GM23338 (cell line): Measurements from ENCODE around the gene CHD5.

Source experiments
- CTCF ChIP-seq, 2 experiments: fragments of 200-600 bp in 1 of 2; sonication (generic) in 1 of 2; conservative IDR thresholded peaks; 2 replicates each; pipeline versions ENCODE4 v1.5.1 to v1.6.1; 2016 to 2017; ENCODE audit warnings: antibody characterized with exemption in 2 of 2, low read depth in 2 of 2, mild to moderate bottlenecking in 2 of 2, moderate library complexity in 1 of 2
- POLR2AphosphoS5 ChIP-seq: IDR thresholded peaks from 2 replicates; pipeline ENCODE4 v1.6.1; 2016; ENCODE audit warnings: antibody characterized with exemption, low read depth

- TF ChIP-seq CTCF (conservative IDR thresholded peaks at IDR 0.05; ENCODE audit: low read depth in 2 of 2) (no peak), POLR2AphosphoS5 (no peak)
Measured at GRCh38 chr1:6086358-6086757, 93.8 kb downstream of the CHD5 start.
